K562 (cell line): ENCODE results near the gene DRAXIN. TPM values are rescaled to one million over a fixed set of nuclear protein-coding genes. Genes with fewer than 3 reads are reported as not detected.
A peak's percentile ranks its signal among the peaks of the same experiment; 100 is the strongest.

Experiments
- HNRNPL ChIP-seq: fragments of 200-400 bp; formaldehyde crosslinking; IDR thresholded peaks from 2 replicates; pipeline ENCODE4 v1.6.1; 2017; ENCODE audit warnings: low read depth, mild to moderate bottlenecking, low read length
- MAFF ChIP-seq: IDR thresholded peaks from 2 replicates; pipeline ENCODE4 v1.6.1; 2012; ENCODE audit warnings: low read length, improper control_type of control experiment
- NR4A1 ChIP-seq, 2 experiments: fragments of 250-450 bp in 1 of 2; fragments of 450-650 bp in 1 of 2; sonication (Bioruptor Pico) in 1 of 2; IDR thresholded peaks; 2 replicates each; pipeline versions ENCODE4 v1.4.0 to v1.6.1; 2016 to 2020; ENCODE audit warnings: mild to moderate bottlenecking in 2 of 2, missing compliant biosample characterization in 1 of 2, missing genetic modification characterization in 1 of 2, moderate library complexity in 1 of 2
- SMAD1 ChIP-seq: fragments of 150-350 bp; IDR thresholded peaks from 2 replicates; pipeline ENCODE4 v1.6.1; 2014; ENCODE audit warnings: low read length, low read depth; ENCODE audit not compliant: partially characterized antibody
- STAG1 ChIP-seq: sonication (generic); formaldehyde crosslinking; IDR thresholded peaks from 2 replicates; pipeline ENCODE4 v1.5.0; 2020; ENCODE audit warnings: missing genetic modification reagents, borderline replicate concordance
- ZNF668 ChIP-seq: fragments of 250-450 bp; sonication (Bioruptor Pico); IDR thresholded peaks from 2 replicates; pipeline ENCODE4 v1.8.0; 2022; ENCODE audit warnings: mild to moderate bottlenecking, inconsistent platforms
- polyA plus RNA-seq, 8 experiments: library from polyadenylated mRNA; depleted of rRNA in 4 of 8; stranded (reverse) in 5 of 8; unstranded in 3 of 8; fragments of >200 nt; fragmentation: Nextera tagmentation in 2 of 8; fragmentation: Illumina TruSeq in 1 of 8; extraction: Ambion mirVana in 2 of 8; extraction: Trizol in 1 of 8; gene quantifications; 2 replicates each; pipeline versions ENCODE4 v1.2.1 to v1.2.3, GENCODE V29; 2011 to 2014; ENCODE audit warnings: inconsistent platforms in 1 of 8, missing spikeins in 1 of 8
- total RNA-seq, 7 experiments: library from RNA; depleted of rRNA in 6 of 7; stranded (reverse); fragments of >200 nt in 6 of 7; fragmentation: Illumina TruSeq in 2 of 7; extraction: Trizol in 2 of 7; gene quantifications; 2 replicates each; pipeline versions ENCODE4 v1.2.1 to v1.2.3, GENCODE V29; 2011 to 2021; ENCODE audit warnings: low replicate concordance in 1 of 7
- TF ChIP-seq, protein P1 (sequence below): conservative IDR thresholded peaks from 2 replicates; pipeline ENCODE4 v1.6.1; 2011; ENCODE audit warnings: low read depth, mild to moderate bottlenecking, low read length; ENCODE audit not compliant: control insufficient read depth
- TF ChIP-seq, protein P2 (sequence below), 2 experiments: fragments of 450-650 bp; IDR thresholded peaks; 2 replicates each; pipeline ENCODE4 v1.6.1; 2016; ENCODE audit warnings: mild to moderate bottlenecking in 2 of 2, borderline replicate concordance in 1 of 2, low read depth in 1 of 2, moderate library complexity in 1 of 2
- TF ChIP-seq, protein P3 (sequence below): fragments of 450-650 bp; conservative IDR thresholded peaks from 2 replicates; pipeline ENCODE4 v1.6.1; 2016; ENCODE audit warnings: missing genetic modification characterization, low read depth, mild to moderate bottlenecking, missing compliant biosample characterization, moderate library complexity
- TF ChIP-seq, protein P4 (sequence below): fragments of 450-650 bp; IDR thresholded peaks from one replicate; pipeline ENCODE4 v1.6.1; 2018; ENCODE audit warnings: mild to moderate bottlenecking, moderate library complexity; ENCODE audit not compliant: partially characterized antibody
- TF ChIP-seq, protein P5 (sequence below), 2 experiments: fragments of 450-650 bp; conservative IDR thresholded peaks; 2 replicates each; pipeline ENCODE4 v1.6.1; 2017; ENCODE audit warnings: mild to moderate bottlenecking in 2 of 2, moderate library complexity in 2 of 2

The DRAXIN gene
- total and polyA plus RNA-seq, 9 of the 15 experiments (the other 6 are each of a cell fraction or from before 2014, with no cell fraction given) = 0.01 to 0.04 (median 0.01) TPM; not detected in 6

DNA sequence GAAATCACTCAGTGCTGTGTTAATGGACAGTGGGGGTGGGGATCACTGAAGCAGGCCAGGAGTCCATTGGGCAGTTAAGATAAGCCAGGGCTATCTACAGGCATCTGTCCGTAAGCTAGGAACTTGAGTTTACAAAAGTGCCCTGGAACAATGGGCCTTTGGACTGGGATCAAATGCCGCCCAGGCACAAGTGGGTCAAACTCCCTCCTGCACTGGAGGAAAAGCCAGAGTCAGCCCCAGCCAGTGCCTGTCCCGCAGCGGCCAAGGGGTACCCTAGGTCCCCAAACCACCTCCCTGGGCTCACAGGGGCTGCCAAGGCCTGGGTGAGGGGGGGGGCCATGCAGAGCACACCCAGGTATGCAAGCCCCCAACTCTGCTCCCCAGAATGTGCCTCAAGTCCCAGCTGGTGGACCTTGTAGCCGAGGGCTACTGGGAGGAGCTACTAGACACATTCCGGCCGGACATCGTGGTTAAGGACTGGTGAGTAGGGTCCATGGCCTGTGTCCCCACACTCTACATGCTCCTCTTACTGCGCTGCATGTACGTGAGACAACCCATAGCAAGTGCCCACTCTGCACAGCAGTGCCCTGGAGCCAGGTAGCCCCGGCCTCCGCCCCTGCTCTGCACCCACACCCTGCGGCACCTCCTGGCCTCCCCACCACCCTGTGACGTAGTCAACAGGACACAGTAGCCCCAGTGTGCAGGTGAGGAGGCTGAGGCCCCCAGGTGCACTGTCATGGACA, 19.8 kb upstream of the DRAXIN start (continued):
- TF ChIP-seq, protein P1, sequence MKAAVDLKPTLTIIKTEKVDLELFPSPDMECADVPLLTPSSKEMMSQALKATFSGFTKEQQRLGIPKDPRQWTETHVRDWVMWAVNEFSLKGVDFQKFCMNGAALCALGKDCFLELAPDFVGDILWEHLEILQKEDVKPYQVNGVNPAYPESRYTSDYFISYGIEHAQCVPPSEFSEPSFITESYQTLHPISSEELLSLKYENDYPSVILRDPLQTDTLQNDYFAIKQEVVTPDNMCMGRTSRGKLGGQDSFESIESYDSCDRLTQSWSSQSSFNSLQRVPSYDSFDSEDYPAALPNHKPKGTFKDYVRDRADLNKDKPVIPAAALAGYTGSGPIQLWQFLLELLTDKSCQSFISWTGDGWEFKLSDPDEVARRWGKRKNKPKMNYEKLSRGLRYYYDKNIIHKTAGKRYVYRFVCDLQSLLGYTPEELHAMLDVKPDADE = 0 out of 2 replicates have a peak, but pooled peaks have one; percentile 38
- TF ChIP-seq, protein P2, sequence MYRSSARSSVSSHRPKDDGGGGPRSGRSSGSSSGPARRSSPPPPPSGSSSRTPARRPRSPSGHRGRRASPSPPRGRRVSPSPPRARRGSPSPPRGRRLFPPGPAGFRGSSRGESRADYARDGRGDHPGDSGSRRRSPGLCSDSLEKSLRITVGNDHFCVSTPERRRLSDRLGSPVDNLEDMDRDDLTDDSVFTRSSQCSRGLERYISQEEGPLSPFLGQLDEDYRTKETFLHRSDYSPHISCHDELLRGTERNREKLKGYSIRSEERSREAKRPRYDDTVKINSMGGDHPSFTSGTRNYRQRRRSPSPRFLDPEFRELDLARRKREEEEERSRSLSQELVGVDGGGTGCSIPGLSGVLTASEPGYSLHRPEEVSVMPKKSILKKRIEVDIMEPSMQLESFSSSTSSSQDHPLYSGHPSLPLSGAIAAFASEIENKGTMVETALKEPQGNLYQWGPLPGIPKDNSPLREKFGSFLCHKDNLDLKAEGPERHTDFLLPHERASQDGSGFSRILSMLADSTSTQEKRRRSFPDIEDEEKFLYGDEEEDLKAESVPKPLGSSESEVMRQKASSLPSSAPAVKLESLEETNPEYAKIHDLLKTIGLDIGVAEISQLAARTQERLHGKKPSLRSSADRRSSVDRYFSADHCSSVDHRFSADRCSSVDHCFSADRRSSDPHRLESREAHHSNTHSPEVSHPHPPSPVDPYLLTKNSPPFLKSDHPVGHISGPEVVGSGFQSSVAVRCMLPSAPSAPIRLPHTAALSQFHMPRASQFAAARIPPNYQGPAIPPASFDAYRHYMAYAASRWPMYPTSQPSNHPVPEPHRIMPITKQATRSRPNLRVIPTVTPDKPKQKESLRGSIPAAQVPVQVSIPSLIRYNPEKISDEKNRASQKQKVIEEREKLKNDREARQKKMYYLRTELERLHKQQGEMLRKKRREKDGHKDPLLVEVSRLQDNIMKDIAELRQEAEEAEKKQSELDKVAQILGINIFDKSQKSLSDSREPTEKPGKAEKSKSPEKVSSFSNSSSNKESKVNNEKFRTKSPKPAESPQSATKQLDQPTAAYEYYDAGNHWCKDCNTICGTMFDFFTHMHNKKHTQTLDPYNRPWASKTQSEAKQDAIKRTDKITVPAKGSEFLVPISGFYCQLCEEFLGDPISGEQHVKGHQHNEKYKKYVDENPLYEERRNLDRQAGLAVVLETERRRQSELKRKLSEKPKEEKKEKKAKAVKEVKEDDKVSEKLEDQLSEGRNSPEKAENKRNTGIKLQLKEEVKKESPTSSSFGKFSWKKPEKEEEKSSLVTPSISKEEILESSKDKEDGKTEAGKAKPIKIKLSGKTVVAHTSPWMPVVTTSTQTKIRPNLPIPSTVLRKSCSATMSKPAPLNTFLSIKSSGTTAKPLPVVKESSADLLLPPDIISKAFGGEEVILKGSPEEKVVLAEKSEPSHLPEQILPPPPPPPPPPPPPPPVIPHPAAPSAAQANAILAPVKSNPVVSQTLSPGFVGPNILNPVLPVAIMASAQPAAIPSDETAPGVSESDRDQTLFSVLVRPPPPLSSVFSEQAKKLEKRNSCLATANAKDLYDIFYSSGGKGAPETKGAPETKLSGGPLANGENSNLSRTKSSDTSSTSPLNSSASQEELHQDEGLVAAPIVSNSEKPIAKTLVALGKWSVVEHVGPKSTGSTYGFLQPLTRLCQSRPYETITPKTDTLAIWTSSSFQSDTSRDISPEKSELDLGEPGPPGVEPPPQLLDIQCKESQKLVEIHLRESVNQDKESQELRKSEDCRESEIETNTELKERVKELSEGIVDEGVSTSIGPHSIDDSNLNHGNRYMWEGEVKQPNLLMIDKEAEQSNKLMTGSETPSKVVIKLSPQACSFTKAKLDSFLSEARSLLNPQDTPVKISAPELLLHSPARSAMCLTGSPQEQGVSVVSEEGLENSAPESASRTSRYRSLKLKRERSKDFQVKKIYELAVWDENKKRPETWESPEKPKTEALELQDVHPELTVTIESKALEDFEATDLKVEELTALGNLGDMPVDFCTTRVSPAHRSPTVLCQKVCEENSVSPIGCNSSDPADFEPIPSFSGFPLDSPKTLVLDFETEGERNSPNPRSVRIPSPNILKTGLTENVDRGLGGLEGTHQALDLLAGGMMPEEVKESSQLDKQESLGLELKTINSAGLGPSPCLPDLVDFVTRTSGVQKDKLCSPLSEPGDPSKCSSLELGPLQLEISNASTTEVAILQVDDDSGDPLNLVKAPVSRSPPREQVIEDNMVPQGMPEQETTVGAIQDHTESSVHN (IDR thresholded peaks at IDR 0.05; ENCODE audit: borderline replicate concordance in 1 of 2, low read depth in 1 of 2) = no peak
- TF ChIP-seq STAG1 (CRISPR knock-in tag) (no peak), MAFF (no peak), SMAD1 (no peak), NR4A1 (CRISPR knock-in tag; IDR thresholded peaks at IDR 0.05) (no peak), NR4A1 (tag; IDR thresholded peaks at IDR 0.05) (0 out of 2 replicates have a peak, but pooled peaks have one; percentile 19), HNRNPL (no peak), ZNF668 (CRISPR knock-in tag) (0 out of 2 replicates have a peak, but pooled peaks have one; percentile 20)
- TF ChIP-seq, protein P3, sequence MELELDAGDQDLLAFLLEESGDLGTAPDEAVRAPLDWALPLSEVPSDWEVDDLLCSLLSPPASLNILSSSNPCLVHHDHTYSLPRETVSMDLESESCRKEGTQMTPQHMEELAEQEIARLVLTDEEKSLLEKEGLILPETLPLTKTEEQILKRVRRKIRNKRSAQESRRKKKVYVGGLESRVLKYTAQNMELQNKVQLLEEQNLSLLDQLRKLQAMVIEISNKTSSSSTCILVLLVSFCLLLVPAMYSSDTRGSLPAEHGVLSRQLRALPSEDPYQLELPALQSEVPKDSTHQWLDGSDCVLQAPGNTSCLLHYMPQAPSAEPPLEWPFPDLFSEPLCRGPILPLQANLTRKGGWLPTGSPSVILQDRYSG = no peak
- TF ChIP-seq, protein P4, sequence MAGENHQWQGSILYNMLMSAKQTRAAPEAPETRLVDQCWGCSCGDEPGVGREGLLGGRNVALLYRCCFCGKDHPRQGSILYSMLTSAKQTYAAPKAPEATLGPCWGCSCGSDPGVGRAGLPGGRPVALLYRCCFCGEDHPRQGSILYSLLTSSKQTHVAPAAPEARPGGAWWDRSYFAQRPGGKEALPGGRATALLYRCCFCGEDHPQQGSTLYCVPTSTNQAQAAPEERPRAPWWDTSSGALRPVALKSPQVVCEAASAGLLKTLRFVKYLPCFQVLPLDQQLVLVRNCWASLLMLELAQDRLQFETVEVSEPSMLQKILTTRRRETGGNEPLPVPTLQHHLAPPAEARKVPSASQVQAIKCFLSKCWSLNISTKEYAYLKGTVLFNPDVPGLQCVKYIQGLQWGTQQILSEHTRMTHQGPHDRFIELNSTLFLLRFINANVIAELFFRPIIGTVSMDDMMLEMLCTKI = no peak
- TF ChIP-seq, protein P5, sequence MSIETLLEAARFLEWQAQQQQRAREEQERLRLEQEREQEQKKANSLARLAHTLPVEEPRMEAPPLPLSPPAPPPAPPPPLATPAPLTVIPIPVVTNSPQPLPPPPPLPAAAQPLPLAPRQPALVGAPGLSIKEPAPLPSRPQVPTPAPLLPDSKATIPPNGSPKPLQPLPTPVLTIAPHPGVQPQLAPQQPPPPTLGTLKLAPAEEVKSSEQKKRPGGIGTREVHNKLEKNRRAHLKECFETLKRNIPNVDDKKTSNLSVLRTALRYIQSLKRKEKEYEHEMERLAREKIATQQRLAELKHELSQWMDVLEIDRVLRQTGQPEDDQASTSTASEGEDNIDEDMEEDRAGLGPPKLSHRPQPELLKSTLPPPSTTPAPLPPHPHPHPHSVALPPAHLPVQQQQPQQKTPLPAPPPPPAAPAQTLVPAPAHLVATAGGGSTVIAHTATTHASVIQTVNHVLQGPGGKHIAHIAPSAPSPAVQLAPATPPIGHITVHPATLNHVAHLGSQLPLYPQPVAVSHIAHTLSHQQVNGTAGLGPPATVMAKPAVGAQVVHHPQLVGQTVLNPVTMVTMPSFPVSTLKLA (conservative IDR thresholded peaks at IDR 0.05) = no peak
